Psoas muscle (tissue), 8 donors: ENCODE results near the gene HTR4. TPM values are rescaled to one million over a fixed set of nuclear protein-coding genes. Genes with fewer than 3 reads are reported as not detected.

ENCODE experiments used
- ATAC-seq, 4 donors: fragments of 200-7000 bp; cut with Tn5 transposase; one replicate each; pipeline ENCODE4 v1.9.1; 2020; ENCODE audit warnings: moderate library complexity in 3 of 4, mild to moderate bottlenecking in 2 of 4
- DNase-seq, 2 donors: peaks; one replicate each; pipeline ENCODE4 v3.0.0-alpha.2; 2020
- H3K27ac ChIP-seq: fragments of 200-600 bp; one replicate; pipeline ENCODE4 v1.8.0; 2022
- H3K27me3 ChIP-seq, 3 donors: fragments of 200-600 bp in 1 of 3; one replicate each; pipeline versions ENCODE4 v1.6.1 to v1.8.0; 2013 to 2022; ENCODE audit warnings: low read length in 2 of 3, mild to moderate bottlenecking in 2 of 3, moderate library complexity in 1 of 3; ENCODE audit not compliant: insufficient read depth in 3 of 3
- H3K36me3 ChIP-seq, 2 donors: fragments of 200-600 bp in 1 of 2; one replicate each; pipeline versions ENCODE4 v1.6.1 to v1.8.0; 2013 to 2022; ENCODE audit warnings: low read depth in 1 of 2, mild to moderate bottlenecking in 1 of 2, moderate library complexity in 1 of 2; ENCODE audit not compliant: insufficient read depth in 1 of 2
- H3K4me1 ChIP-seq: fragments of 200-600 bp; one replicate; pipeline ENCODE4 v1.8.0; 2022
- H3K4me3 ChIP-seq: fragments of 200-600 bp; one replicate; pipeline ENCODE4 v1.8.0; 2022; ENCODE audit warnings: mild to moderate bottlenecking
- H3K9me3 ChIP-seq: fragments of 200-600 bp; one replicate; pipeline ENCODE4 v1.8.0; 2022
- CTCF ChIP-seq: fragments of 200-600 bp; IDR thresholded peaks from one replicate; pipeline ENCODE4 v1.8.0; 2022; ENCODE audit warnings: antibody characterized with exemption
- WGBS, 3 donors: extraction: QIAGEN DNeasy Blood & Tissue Kit; methylation state at CpG; one replicate each; pipeline versions ENCODE4 v1.1.6 to v1.1.7; 2013; 5-methylcytosine and 5-hydroxymethylcytosine counted together
- intact Hi-C, 2 donors: fragments of 100-400 bp; cut with DNase I; formaldehyde crosslinking; loops; one replicate each; pipeline versions ENCODE4 v1.11.0 to v1.14.2; 2022
- polyA plus RNA-seq, 3 donors: library from polyadenylated mRNA; stranded (reverse); fragments of 200-250 nt; gene quantifications; one replicate each; pipeline ENCODE4 v1.2.3, GENCODE V29; 2013
- total RNA-seq, 4 donors: library from RNA; stranded (reverse); fragmentation: NEBNext Ultra II Directional in 2 of 4; extraction: Animal tissue kit (Norgen Biotek cat#: 25700) in 2 of 4; gene quantifications; one replicate each; pipeline versions ENCODE4 v1.2.1 to v1.2.4, GENCODE V29; 2021 to 2023
- donor health status: healthy with polysubstance abuse.
- donor health status: DM: no; HTN: no; CAD: no; lungs with moderate emphysema.
- donor health status: Bipolar disorder and iron deficiency.
- donor health status: healthy.
- donor health status: DM: yes; HTN: yes; CAD: no.
- donor health status: DM: no; HTN: no; CAD: no.
- donor health status: DM: no; HTN: no; CAD: no.
- donor health status: DM: yes; HTN: yes; CAD: no.

HTR4 gene
- total and polyA plus RNA-seq, 7 donors, result 0.01 to 0.46 (median 0.17) TPM; not detected in 3

- no peak for TF ChIP-seq CTCF
- no peaks in the 10 kb centered on the region for H3K36me3 ChIP-seq
- DNase-seq, result no peak
- intact Hi-C loops, result no loop called here
- no peak for ATAC-seq
- no peaks in the 10 kb centered on the region for H3K27me3 ChIP-seq
- no peaks in the 10 kb centered on the region for H3K9me3 ChIP-seq
- no peaks in the 10 kb centered on the region for H3K4me1 ChIP-seq
- WGBS, 3 donors, result 45 to 55% (median 46%) methylated on average over 4 of the region's 4 CpGs
- H3K4me3 ChIP-seq, result no peak overlapping the region
- H3K27ac ChIP-seq, result no peak overlapping the region
Observed at GRCh38 chr5:148559461-148559860, 94.9 kb downstream of the HTR4 start.

- ATAC-seq (no peak), DNase-seq (no peak)
- no peaks in the 10 kb centered on the region for H3K36me3 ChIP-seq
- H3K4me1 ChIP-seq, result no peaks in the 10 kb centered on the region
- H3K4me3 ChIP-seq, result no peak overlapping the region
- WGBS, 3 donors, result 84 to 95% (median 89%) methylated on average over 2 of the region's 2 CpGs
- H3K9me3 ChIP-seq, result no peaks in the 10 kb centered on the region
- H3K27ac ChIP-seq, result no peak overlapping the region
- intact Hi-C loops, result no loop called here
- H3K27me3 ChIP-seq, result no peaks in the 10 kb centered on the region
- TF ChIP-seq CTCF, result no peak
Observed at GRCh38 chr5:148558892-148559291, 95.4 kb downstream of the HTR4 start.

DNA sequence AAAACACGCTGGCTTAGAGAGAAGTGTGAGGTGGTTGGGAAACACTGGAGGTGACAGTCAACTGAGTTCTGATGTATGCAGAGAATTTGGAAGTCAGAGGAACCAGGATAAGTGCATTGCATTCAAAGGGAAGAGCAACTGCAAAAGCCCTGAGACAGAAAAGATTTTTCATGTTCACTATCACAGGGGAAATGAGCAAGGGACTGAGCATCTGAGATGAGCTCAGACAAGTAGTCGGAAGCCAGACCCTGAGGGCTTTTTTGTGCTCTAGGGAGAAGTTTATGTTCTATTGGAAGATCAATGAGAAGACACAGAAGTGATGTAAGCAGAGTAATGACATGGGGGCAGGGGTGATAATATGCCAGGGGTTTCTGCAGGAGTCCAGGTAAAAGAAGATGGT lies 97.5 kb downstream of the HTR4 start:
- no peak for DNase-seq
- H3K9me3 ChIP-seq, result no peaks in the 10 kb centered on the region
- no peak for ATAC-seq
- H3K36me3 ChIP-seq, result no peaks in the 10 kb centered on the region
- no peak overlapping the region for H3K27ac ChIP-seq
- intact Hi-C loops, result no loop called here
- no peaks in the 10 kb centered on the region for H3K4me1 ChIP-seq
- 69 to 72% (median 72%) methylated on average over 2 of the region's 2 CpGs for WGBS, 3 donors
- no peak overlapping the region for H3K4me3 ChIP-seq
- H3K27me3 ChIP-seq, result no peaks in the 10 kb centered on the region
- TF ChIP-seq CTCF, result no peak

- no peak overlapping the region for H3K4me3 ChIP-seq
- no peak overlapping the region for H3K27ac ChIP-seq
- DNase-seq (no peak), ATAC-seq (no peak)
- no peak for TF ChIP-seq CTCF
- no peaks in the 10 kb centered on the region for H3K4me1 ChIP-seq
- intact Hi-C loops, result no loop called here
- no peaks in the 10 kb centered on the region for H3K9me3 ChIP-seq
- H3K36me3 ChIP-seq, result no peaks in the 10 kb centered on the region
- 67 to 78% (median 69%) methylated on average over 2 of the region's 2 CpGs for WGBS, 3 donors
- no peaks in the 10 kb centered on the region for H3K27me3 ChIP-seq
Observed at GRCh38 chr5:148554621-148555020, 99.7 kb downstream of the HTR4 start.

GRCh38 chr5:148543727-148544126 lies 110.6 kb downstream of the HTR4 start:
- intact Hi-C loops, result no loop called here
- 63 to 79% (median 74%) methylated on average over 2 of the region's 2 CpGs for WGBS, 3 donors
- no peaks in the 10 kb centered on the region for H3K36me3 ChIP-seq
- no peak overlapping the region for H3K27ac ChIP-seq
- H3K27me3 ChIP-seq, result no peaks in the 10 kb centered on the region
- H3K4me1 ChIP-seq, result no peaks in the 10 kb centered on the region
- ATAC-seq (no peak), DNase-seq (no peak)
- H3K4me3 ChIP-seq, result no peak overlapping the region
- no peaks in the 10 kb centered on the region for H3K9me3 ChIP-seq
- no peak for TF ChIP-seq CTCF
